Measurements from ENCODE around the gene USP7. TPM values are rescaled to one million over a fixed set of nuclear protein-coding genes. Genes with fewer than 3 reads are reported as not detected.

USP7 gene
- total RNA-seq, 1 donor: 55.3 TPM

DNA sequence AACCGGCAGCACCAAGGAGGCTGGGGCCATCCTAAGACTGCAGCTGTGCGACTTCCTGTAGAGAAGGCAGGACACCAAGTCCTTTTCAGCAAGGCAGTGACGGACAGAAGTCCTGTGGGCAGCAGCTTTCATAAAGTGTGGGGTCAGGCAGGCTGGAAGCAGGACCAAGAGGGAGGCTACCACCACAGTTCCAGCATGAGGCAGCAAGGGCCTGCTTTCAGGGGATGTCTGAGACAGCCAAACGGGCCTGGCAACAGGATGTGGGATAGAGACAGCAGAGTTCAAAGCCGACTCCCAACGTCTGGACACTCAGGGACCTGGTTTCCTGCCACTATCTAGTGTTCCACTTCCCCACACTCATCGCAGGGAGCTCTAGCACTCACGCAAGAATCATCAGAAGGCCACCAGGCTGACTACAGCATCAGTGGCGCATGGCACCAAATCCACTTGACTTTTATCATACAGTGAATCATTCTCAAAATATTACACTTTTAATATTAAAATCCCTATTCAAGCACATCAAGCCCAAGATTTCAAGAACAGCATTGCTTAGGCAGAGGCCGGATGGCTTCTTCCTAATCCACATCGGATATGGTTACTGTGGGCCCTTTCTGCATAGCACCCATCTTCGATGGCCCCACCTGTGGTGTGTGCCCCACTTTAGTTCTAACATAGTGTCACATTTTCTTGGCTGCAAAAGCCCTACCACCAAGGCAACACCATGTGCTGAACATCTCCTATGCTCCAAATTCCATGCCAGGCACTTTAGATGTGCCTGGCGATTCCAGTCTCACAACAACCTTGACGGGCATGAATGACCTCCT is 5.2 kb downstream of the USP7 start:
- peak; percentile 59 for DNase-seq (ENCODE audit: low read depth)
- peak overlapping the region; percentile 44 for H3K4me3 ChIP-seq (ENCODE audit: low read depth, low read length)
- TF ChIP-seq, protein P1, sequence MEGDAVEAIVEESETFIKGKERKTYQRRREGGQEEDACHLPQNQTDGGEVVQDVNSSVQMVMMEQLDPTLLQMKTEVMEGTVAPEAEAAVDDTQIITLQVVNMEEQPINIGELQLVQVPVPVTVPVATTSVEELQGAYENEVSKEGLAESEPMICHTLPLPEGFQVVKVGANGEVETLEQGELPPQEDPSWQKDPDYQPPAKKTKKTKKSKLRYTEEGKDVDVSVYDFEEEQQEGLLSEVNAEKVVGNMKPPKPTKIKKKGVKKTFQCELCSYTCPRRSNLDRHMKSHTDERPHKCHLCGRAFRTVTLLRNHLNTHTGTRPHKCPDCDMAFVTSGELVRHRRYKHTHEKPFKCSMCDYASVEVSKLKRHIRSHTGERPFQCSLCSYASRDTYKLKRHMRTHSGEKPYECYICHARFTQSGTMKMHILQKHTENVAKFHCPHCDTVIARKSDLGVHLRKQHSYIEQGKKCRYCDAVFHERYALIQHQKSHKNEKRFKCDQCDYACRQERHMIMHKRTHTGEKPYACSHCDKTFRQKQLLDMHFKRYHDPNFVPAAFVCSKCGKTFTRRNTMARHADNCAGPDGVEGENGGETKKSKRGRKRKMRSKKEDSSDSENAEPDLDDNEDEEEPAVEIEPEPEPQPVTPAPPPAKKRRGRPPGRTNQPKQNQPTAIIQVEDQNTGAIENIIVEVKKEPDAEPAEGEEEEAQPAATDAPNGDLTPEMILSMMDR (IDR thresholded peaks at IDR 0.05; ENCODE audit: insufficient read depth, low read length): no peak

DNA sequence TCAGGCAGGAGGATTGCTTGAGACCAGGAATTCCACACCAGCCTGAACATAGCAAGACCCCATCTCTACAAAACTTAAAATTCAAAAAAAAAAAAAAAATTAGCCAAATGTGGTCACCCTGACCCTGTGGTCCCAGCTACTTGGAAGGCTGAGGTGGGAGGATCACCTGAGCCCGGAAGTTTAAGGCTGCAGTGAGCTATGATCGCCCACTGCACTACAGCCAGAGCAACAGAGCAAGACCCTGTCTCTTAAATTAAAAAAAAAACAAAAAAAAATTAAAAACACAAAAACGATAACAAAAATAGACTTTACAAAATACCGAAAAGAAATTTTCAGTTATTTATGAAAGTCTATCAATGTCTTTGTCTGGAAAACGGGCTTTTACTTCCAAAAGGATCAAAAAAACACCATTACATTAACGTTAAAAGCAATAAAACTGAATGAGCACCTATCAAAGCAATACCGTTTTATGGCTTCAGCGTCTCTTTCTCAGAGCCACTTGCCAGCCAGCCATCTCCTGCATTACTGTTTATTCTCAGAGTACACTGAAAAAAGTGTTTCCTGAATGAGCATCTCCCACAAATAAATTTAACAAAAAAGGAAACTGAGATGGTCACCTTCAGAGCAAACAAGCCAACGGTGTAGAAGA is 6.1 kb downstream of the USP7 start:
- peak overlapping the region; percentile 44 for H3K4me3 ChIP-seq (ENCODE audit: low read depth, low read length)
- DNase-seq (ENCODE audit: low read depth): no peak
- TF ChIP-seq, protein P1 (IDR thresholded peaks at IDR 0.05; ENCODE audit: insufficient read depth, low read length): no peak

DNA sequence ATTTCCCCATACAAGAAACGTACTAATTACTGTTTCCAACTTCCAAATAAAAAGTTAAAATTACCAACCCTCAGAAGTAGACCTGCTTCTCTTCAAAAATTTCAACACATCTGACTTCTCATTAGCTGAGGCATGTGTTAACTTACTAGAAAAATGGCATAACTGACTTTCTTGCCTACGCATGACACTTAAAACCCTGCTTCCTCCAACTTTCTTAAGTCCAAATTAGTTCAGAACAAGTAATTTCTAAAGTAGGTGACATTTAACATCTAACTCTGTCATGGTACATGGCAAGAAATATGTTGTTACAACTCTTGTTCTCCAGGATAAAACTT is 6.7 kb downstream of the USP7 start:
- TF ChIP-seq, protein P1 (IDR thresholded peaks at IDR 0.05; ENCODE audit: insufficient read depth, low read length): no peak
- H3K4me3 ChIP-seq (ENCODE audit: low read depth, low read length): no peak overlapping the region
- DNase-seq (ENCODE audit: low read depth): no peak

DNA sequence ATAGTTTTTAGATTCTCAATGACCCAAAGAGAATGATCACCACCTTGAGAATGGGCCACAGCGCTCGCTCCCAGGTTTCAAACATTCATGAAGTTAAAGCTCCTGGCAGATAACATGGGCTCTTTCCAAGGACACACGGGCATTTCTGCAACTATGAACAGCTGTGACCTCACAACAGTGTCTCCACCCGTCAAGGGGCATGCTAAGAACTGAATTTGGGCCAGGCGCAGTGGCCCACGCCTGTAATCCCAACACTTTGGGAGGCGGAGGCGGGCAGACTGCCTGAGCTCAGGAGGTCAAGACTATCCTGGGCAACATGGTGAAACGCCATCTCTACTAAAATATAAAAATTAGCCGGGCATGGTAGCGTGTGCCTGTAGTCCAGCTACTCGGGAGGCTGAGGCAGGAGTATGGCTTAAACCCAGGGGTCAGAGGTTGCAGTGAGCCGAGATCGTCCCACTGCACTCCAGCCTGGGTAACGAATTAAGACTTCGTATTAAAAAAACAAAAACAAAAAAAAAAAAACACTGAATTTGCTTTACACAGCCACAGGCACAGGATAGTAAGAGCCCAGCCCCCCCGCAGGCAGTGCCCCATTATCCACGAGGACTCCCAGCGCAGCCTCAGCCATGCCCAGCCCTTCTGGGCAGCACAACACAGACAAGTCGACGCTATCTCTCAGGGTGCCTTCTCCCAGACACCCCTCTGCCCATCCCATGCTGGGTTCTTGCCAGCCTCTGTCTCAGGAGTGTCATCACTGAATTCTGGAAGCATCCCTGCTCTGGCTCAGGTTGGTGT is 7.2 kb downstream of the USP7 start:
- no peak overlapping the region for H3K4me3 ChIP-seq (ENCODE audit: low read depth, low read length)
- TF ChIP-seq, protein P1 (IDR thresholded peaks at IDR 0.05; ENCODE audit: insufficient read depth, low read length): no peak
- peak; percentile 10 for DNase-seq (ENCODE audit: low read depth)

DNA sequence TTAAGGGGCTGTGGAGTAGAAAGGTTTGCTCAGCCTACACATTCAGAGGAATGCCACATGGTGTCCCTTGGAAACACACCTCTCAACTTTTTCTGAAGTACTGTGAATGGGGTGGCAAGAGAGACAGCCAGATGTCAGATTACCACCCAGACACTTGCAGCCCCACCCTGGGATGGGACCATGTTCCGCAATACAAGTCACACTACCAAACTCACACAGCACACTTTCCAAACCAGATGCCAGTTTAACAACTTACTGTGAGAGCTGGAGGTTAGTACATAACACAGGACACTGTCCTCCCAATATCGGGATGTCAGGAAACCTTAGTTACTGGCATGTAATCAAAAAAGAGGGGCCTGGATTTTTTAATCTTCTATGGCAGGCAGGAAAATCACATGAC is 7.9 kb downstream of the USP7 start:
- no peak overlapping the region for H3K4me3 ChIP-seq (ENCODE audit: low read depth, low read length)
- TF ChIP-seq, protein P1 (IDR thresholded peaks at IDR 0.05; ENCODE audit: insufficient read depth, low read length): no peak
- no peak for DNase-seq (ENCODE audit: low read depth)

DNA sequence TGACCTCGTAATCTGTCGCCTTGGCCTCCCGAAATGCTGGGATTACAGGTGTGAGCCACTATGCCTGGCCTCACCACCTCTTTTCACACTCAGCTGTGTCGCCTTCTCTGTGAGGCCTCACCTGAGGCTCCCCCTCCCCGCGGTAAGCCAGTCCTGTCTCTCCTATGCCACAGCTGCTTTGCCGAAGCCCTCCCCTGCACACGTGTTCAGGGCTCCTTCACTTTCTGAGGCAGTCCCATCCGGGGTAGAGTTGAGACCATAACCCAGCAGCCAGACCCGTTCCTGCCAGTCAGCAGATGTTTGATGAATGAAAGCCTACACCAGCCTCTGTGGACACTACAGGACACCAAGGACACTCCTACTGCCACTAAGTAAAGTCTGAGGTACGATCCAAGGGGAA is 10.6 kb downstream of the USP7 start:
- TF ChIP-seq, protein P1 (IDR thresholded peaks at IDR 0.05; ENCODE audit: insufficient read depth, low read length): no peak
- DNase-seq (ENCODE audit: low read depth): no peak
- H3K4me3 ChIP-seq (ENCODE audit: low read depth, low read length): no peak overlapping the region
